ENCODE data around the gene PPP2R5D. TPM values are rescaled to one million over a fixed set of nuclear protein-coding genes. Genes with fewer than 3 reads are reported as not detected.

Gene PPP2R5D
- total and polyA plus RNA-seq, 2 of the 4 experiments (the other 2 are of a cell fraction): 55.6 to 68.8 TPM

GRCh38 chr6:43060034-43060754, 75.8 kb downstream of the PPP2R5D start:
- peak overlapping the region; percentile 91 for H4K91ac ChIP-seq (ENCODE audit: insufficient read depth, low read depth, low read length)
- peak overlapping the region; percentile 64 for H2BK120ac ChIP-seq (ENCODE audit: low read depth, low read length)
- peak overlapping the region; percentile 53 for H3K4me3 ChIP-seq (ENCODE audit: insufficient read depth, low read depth, low read length)
- dilution Hi-C loops (cut with HindIII; ENCODE audit: low sequenced_read_pairs, unreplicated experiment) (no loop called here), intact Hi-C loops (cut with micrococcal nuclease) (no loop called here), in situ Hi-C loops (cut with MboI; ENCODE audit: low sequenced_read_pairs) (no loop called here)
- H2AK5ac ChIP-seq (ENCODE audit: low read depth, low read length): peak overlapping the region; percentile 92
- H3K9ac ChIP-seq (ENCODE audit: low read depth, low read length): peak overlapping the region; percentile 91
- CTCF ChIA-PET: interaction anchor here (1.4 kb wide), 1 partner anchor 84 kb away, joined by 6 read pairs; no protein-coding TSS in a partner anchor
- no peaks in the 10 kb centered on the region for H4K20me1 ChIP-seq (ENCODE audit: insufficient read depth, low read length)
- peaks cover 4% of the 10 kb centered on the region; the same call in 1 of the 2 replicates for H3K9me1 ChIP-seq (ENCODE audit: insufficient read depth, low read length)
- peak overlapping the region; percentile 95 for H2BK5ac ChIP-seq (ENCODE audit: low read depth, low read length, poor library complexity, severe bottlenecking)
- H2AK9ac ChIP-seq (replicated peaks; ENCODE audit: low read depth, low read length, poor library complexity): peak overlapping the region; percentile 94
- H3K27me3 ChIP-seq (ENCODE audit: control insufficient read depth, insufficient read depth, low read length): no peaks in the 10 kb centered on the region
- H3K18ac ChIP-seq (ENCODE audit: low read depth, low read length): peak overlapping the region; percentile 28
- H3K79me1 ChIP-seq (ENCODE audit: low read depth in 1 of 2, low read length in 2 of 2): peaks cover 17 to 35% of the 10 kb centered on the region in 2 experiments
- ATAC-seq (ENCODE audit: low read depth) (no peak), DNase-seq (no peak)
- TF ChIP-seq NFE2L2 (IDR thresholded peaks at IDR 0.05; ENCODE audit: low read depth, low read length) (no peak), CHD1 (IDR thresholded peaks at IDR 0.05; ENCODE audit: low read depth, low read length) (no peak), SMC3 (IDR thresholded peaks at IDR 0.05; ENCODE audit: low read depth, low read length) (no peak), USF2 (IDR thresholded peaks at IDR 0.05; ENCODE audit: low read depth, low read length) (no peak), POLR2A (IDR thresholded peaks at IDR 0.05; ENCODE audit: low read depth, low read length) (no peak), CEBPB (IDR thresholded peaks at IDR 0.05; ENCODE audit: low read depth, low read length) (no peak), RCOR1 (IDR thresholded peaks at IDR 0.05; ENCODE audit: insufficient replicate concordance, low read length) (no peak), MAFK (IDR thresholded peaks at IDR 0.05; ENCODE audit: low read depth, low read length) (no peak), FOS (IDR thresholded peaks at IDR 0.05; ENCODE audit: low read depth, low read length) (no peak), CTCF (conservative IDR thresholded peaks at IDR 0.05; ENCODE audit: low read depth, low read length) (no peak)
- peak overlapping the region; percentile 92 for H2AFZ ChIP-seq (replicated peaks; ENCODE audit: low read length, poor library complexity)
- peak overlapping the region; percentile 84 for H4K5ac ChIP-seq (ENCODE audit: low read depth, low read length)
- 100% methylated on average over 1 of the region's 15 CpGs; no CpG with 5 or more reads in 1 of the 2 experiments for WGBS, 2 experiments (ENCODE audit: extremely low coverage in 2 of 2, insufficient read length in 1 of 2)
- H3K27ac ChIP-seq (ENCODE audit: insufficient read depth, low read length): peak overlapping the region; percentile 93
- peaks cover 19% of the 10 kb centered on the region for H3K36me3 ChIP-seq (ENCODE audit: control insufficient read depth, insufficient read depth, low read length)
- POLR2A ChIA-PET (ENCODE audit: unreplicated experiment): no interaction called here
- H3K4ac ChIP-seq (ENCODE audit: low read depth, low read length): peak overlapping the region; percentile 96
- peak overlapping the region; percentile 49 for H3K23ac ChIP-seq (ENCODE audit: low read depth, low read length)
- BruUV-seq (replicated peaks): no TSS peak
- H3K4me1 ChIP-seq (ENCODE audit: control insufficient read depth, insufficient read depth, low read length): peaks cover 9% of the 10 kb centered on the region; the same call in 1 of the 2 replicates
- peak overlapping the region; percentile 100 for H3K14ac ChIP-seq (replicated peaks; ENCODE audit: low read depth, low read length)
- no peak overlapping the region; the same call in 2 of the 3 replicates for H2BK15ac ChIP-seq (ENCODE audit: low read depth, low read length)
- peak overlapping the region; percentile 29 for H2BK20ac ChIP-seq (ENCODE audit: low read depth, low read length)
- peak overlapping the region; percentile 69 to 97 for H4K8ac ChIP-seq (ENCODE audit: low read depth in 2 of 2, low read length in 2 of 2)
- peak overlapping the region; percentile 93 for H3K4me2 ChIP-seq (ENCODE audit: low read depth, low read length)
- H3K9me3 ChIP-seq (ENCODE audit: control insufficient read depth, insufficient read depth, low read length): no peaks in the 10 kb centered on the region
- no peak overlapping the region for H3K56ac ChIP-seq (ENCODE audit: extremely low read depth, insufficient read depth, low read length)

Data from IMR-90 (cell line).